Measurements from ENCODE around the gene JAZF1. TPM values are rescaled to one million over a fixed set of nuclear protein-coding genes. Genes with fewer than 3 reads are reported as not detected.

The JAZF1 gene
- total RNA-seq, 1 experiment from 2014 or later = 3.4 TPM

- no peak for DNase-seq (ENCODE audit: low read depth, low spot score)
Measured at GRCh38 chr7:27953361-27953760, 227.2 kb downstream of the JAZF1 start.

GRCh38 chr7:27952456-27953285 lies 227.9 kb downstream of the JAZF1 start:
- no peak overlapping the region for H3K27ac ChIP-seq (ENCODE audit: low read depth, low read length)
- H3K4me3 ChIP-seq (replicated peaks in 1 of 2; ENCODE audit: low read depth in 1 of 2, low read length in 2 of 2) = no peak overlapping the region
- POLR2A ChIA-PET = interaction anchor here (0.9 kb wide), 1 partner anchor 151 kb away, joined by 3 read pairs; no protein-coding TSS in a partner anchor
- no peaks in the 10 kb centered on the region for H3K27me3 ChIP-seq (ENCODE audit: insufficient read depth, low read length)
- no peak overlapping the region for H2AFZ ChIP-seq (ENCODE audit: low read depth, low read length, poor library complexity, severe bottlenecking)
- intact Hi-C loops (cut with micrococcal nuclease) = no loop called here
- H3K4me1 ChIP-seq (ENCODE audit: control insufficient read depth in 1 of 2, insufficient read depth in 2 of 2, low read length in 2 of 2) = peaks cover 0 to 8% of the 10 kb centered on the region in 2 experiments; a peak in 2 of 4 replicates
- H4K20me1 ChIP-seq (ENCODE audit: insufficient read depth) = no peaks in the 10 kb centered on the region
- no TSS peak for BruUV-seq (replicated peaks)
- ATAC-seq (no peak), DNase-seq (ENCODE audit: low read depth, low spot score) (no peak)
- RAD21 ChIA-PET (ENCODE audit: low non-redundant PET in 1 of 2, low total read pairs in 2 of 2, uncharacterized antibody in 2 of 2, unreplicated experiment in 2 of 2) = no interaction called here
- no peaks in the 10 kb centered on the region for H3K9me2 ChIP-seq (ENCODE audit: insufficient read depth)
- no peaks in the 10 kb centered on the region for H3K36me3 ChIP-seq (ENCODE audit: control insufficient read depth in 1 of 2, insufficient read depth in 2 of 2, low read length in 2 of 2)
- H3K79me2 ChIP-seq (ENCODE audit: insufficient read depth, low read length) = no peaks in the 10 kb centered on the region
- TF ChIP-seq ZBTB33 (IDR thresholded peaks at IDR 0.05; ENCODE audit: extremely low read depth, insufficient replicate concordance, low read length) (no peak), SP1 (IDR thresholded peaks at IDR 0.05; ENCODE audit: low read depth) (no peak), EZH2phosphoT487 (IDR thresholded peaks at IDR 0.05; ENCODE audit: borderline replicate concordance) (no peak), CBX3 (IDR thresholded peaks at IDR 0.05; ENCODE audit: low read depth) (no peak), ELF1 (IDR thresholded peaks at IDR 0.05; ENCODE audit: borderline replicate concordance, low read depth) (no peak), SIN3A (IDR thresholded peaks at IDR 0.05; ENCODE audit: low read depth) (no peak), ZNF274 (IDR thresholded peaks at IDR 0.05; ENCODE audit: low read depth, low read length) (no peak), RAD21 (IDR thresholded peaks at IDR 0.05; ENCODE audit: low read depth) (no peak)
- TF ChIP-seq, protein P1, sequence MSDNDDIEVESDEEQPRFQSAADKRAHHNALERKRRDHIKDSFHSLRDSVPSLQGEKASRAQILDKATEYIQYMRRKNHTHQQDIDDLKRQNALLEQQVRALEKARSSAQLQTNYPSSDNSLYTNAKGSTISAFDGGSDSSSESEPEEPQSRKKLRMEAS (IDR thresholded peaks at IDR 0.05) = no peak
- no peaks in the 10 kb centered on the region for H3K9me3 ChIP-seq (ENCODE audit: control insufficient read depth in 1 of 2, insufficient read depth in 1 of 2, low read depth in 1 of 2, low read length in 2 of 2)
- no peak overlapping the region for H3K9ac ChIP-seq (ENCODE audit: low read length)
- CTCF ChIA-PET = no interaction called here
- no peak overlapping the region for H3K4me2 ChIP-seq (ENCODE audit: low read length)

More at GRCh38 chr7:27953361-27953760, 227.2 kb downstream of the JAZF1 start:
- Histone ChIP-seq H3K9ac (ENCODE audit: low read length) (no peak overlapping the region), H3K4me1 (ENCODE audit: control insufficient read depth in 1 of 2, insufficient read depth in 2 of 2, low read length in 2 of 2) (peaks cover 0 to 8% of the 10 kb centered on the region in 2 experiments; a peak in 2 of 4 replicates), H3K27me3 (ENCODE audit: insufficient read depth, low read length) (no peaks in the 10 kb centered on the region), H3K4me3 (replicated peaks in 1 of 2; ENCODE audit: low read depth in 1 of 2, low read length in 2 of 2) (no peak overlapping the region), H4K20me1 (ENCODE audit: insufficient read depth) (no peaks in the 10 kb centered on the region), H3K36me3 (ENCODE audit: control insufficient read depth in 1 of 2, insufficient read depth in 2 of 2, low read length in 2 of 2) (no peaks in the 10 kb centered on the region), H3K4me2 (ENCODE audit: low read length) (no peak overlapping the region), H3K9me2 (ENCODE audit: insufficient read depth) (no peaks in the 10 kb centered on the region), H3K9me3 (ENCODE audit: control insufficient read depth in 1 of 2, insufficient read depth in 1 of 2, low read depth in 1 of 2, low read length in 2 of 2) (no peaks in the 10 kb centered on the region), H2AFZ (ENCODE audit: low read depth, low read length, poor library complexity, severe bottlenecking) (no peak overlapping the region), H3K79me2 (ENCODE audit: insufficient read depth, low read length) (no peaks in the 10 kb centered on the region), H3K27ac (ENCODE audit: low read depth, low read length) (no peak overlapping the region)
- TF ChIP-seq TCF7L2 (IDR thresholded peaks at IDR 0.05; ENCODE audit: borderline replicate concordance, extremely low read depth, insufficient read depth, insufficient read length) (no peak), SP1 (IDR thresholded peaks at IDR 0.05; ENCODE audit: low read depth) (no peak)
- TF ChIP-seq, protein P1 (IDR thresholded peaks at IDR 0.05) = no peak
- TF ChIP-seq, protein P2, sequence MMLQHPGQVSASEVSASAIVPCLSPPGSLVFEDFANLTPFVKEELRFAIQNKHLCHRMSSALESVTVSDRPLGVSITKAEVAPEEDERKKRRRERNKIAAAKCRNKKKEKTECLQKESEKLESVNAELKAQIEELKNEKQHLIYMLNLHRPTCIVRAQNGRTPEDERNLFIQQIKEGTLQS (IDR thresholded peaks at IDR 0.05) = no peak
- intact Hi-C loops (cut with micrococcal nuclease) = no loop called here
- no peak for ATAC-seq
- ChIA-PET CTCF (no interaction called here), RAD21 (ENCODE audit: low non-redundant PET in 1 of 2, low total read pairs in 2 of 2, uncharacterized antibody in 2 of 2, unreplicated experiment in 2 of 2) (no interaction called here), POLR2A (interaction anchor here (0.9 kb wide), 1 partner anchor 152 kb away, joined by 3 read pairs; no protein-coding TSS in a partner anchor)
- no TSS peak for BruUV-seq (replicated peaks)
